Cerebellar nuclear complex (tissue), 1 donor: ENCODE data around the gene PFKP.

Source experiments
- DNase-seq, 2 experiments: peaks; one replicate each; lab custom pipeline; 2025; lab: John Stamatoyannopoulos, UW

PFKP gene

GRCh38 chr10:3116508-3117100, 49.3 kb downstream of the PFKP start:
- DNase-seq = no peak

GRCh38 chr10:3117486-3117885, 50.1 kb downstream of the PFKP start:
- DNase-seq = no peak

- no peak for DNase-seq
Measured at GRCh38 chr10:3118641-3119091, 51.3 kb downstream of the PFKP start.

- DNase-seq = no peak
Measured at GRCh38 chr10:3119796-3120459, 52.6 kb downstream of the PFKP start.

- DNase-seq = no peak
Measured at GRCh38 chr10:3122034-3122433, 54.7 kb downstream of the PFKP start.

- no peak for DNase-seq
Measured at GRCh38 chr10:3122486-3123205, 55.3 kb downstream of the PFKP start.

GRCh38 chr10:3123571-3124411, 56.4 kb downstream of the PFKP start:
- DNase-seq = no peak

GRCh38 chr10:3124412-3125175, 57.2 kb downstream of the PFKP start:
- DNase-seq = no peak

GRCh38 chr10:3125527-3126170, 58.3 kb downstream of the PFKP start:
- no peak for DNase-seq

GRCh38 chr10:3126249-3126648, 58.9 kb downstream of the PFKP start:
- no peak for DNase-seq

- DNase-seq = peak; percentile 27 to 49
Measured at GRCh38 chr10:3126741-3127346, 59.5 kb downstream of the PFKP start.

GRCh38 chr10:3127921-3128320, 60.6 kb downstream of the PFKP start:
- DNase-seq = no peak

- no peak for DNase-seq
Measured at GRCh38 chr10:3128379-3129130, 61.2 kb downstream of the PFKP start.

- DNase-seq = no peak
Measured at GRCh38 chr10:3129581-3130340, 62.4 kb downstream of the PFKP start.

GRCh38 chr10:3131098-3131497, 63.8 kb downstream of the PFKP start:
- no peak for DNase-seq

GRCh38 chr10:3132036-3133025, 65.0 kb downstream of the PFKP start:
- no peak for DNase-seq

GRCh38 chr10:3133948-3134347, 66.6 kb downstream of the PFKP start:
- no peak for DNase-seq

GRCh38 chr10:3135006-3135405, 67.7 kb downstream of the PFKP start:
- no peak for DNase-seq
